ENCODE results near the gene ROBO2. TPM values are rescaled to one million over a fixed set of nuclear protein-coding genes. Genes with fewer than 3 reads are reported as not detected.

Gene ROBO2
- total RNA-seq, 3 donors from 2014 or later, result not detected

- no peaks in the 10 kb centered on the region for H3K27me3 Mint-ChIP-seq (ENCODE audit: low read depth)
- no peaks in the 10 kb centered on the region for H3K36me3 Mint-ChIP-seq (ENCODE audit: insufficient read depth)
- no peak overlapping the region for H3K4me3 Mint-ChIP-seq
- no peaks in the 10 kb centered on the region for H3K4me1 Mint-ChIP-seq (ENCODE audit: low read depth)
- no peak for ATAC-seq
- peaks cover 7% of the 10 kb centered on the region for H3K9me3 Mint-ChIP-seq
- no peak for DNase-seq
These were observed 264.8 kb downstream of the ROBO2 start for GRCh38 chr3:77304700-77305021.

GRCh38 chr3:77309460-77309859, 269.6 kb downstream of the ROBO2 start:
- ATAC-seq (no peak), DNase-seq (no peak)
- Mint-ChIP-seq H3K36me3 (ENCODE audit: insufficient read depth) (no peaks in the 10 kb centered on the region), H3K4me3 (no peak overlapping the region), H3K4me1 (ENCODE audit: low read depth) (no peaks in the 10 kb centered on the region), H3K9me3 (peaks cover 13% of the 10 kb centered on the region), H3K27me3 (ENCODE audit: low read depth) (no peaks in the 10 kb centered on the region)

GRCh38 chr3:77313843-77314242, 273.9 kb downstream of the ROBO2 start:
- H3K36me3 Mint-ChIP-seq (ENCODE audit: insufficient read depth), result no peaks in the 10 kb centered on the region
- H3K4me1 Mint-ChIP-seq (ENCODE audit: low read depth), result no peaks in the 10 kb centered on the region
- DNase-seq, result no peak
- no peak overlapping the region for H3K4me3 Mint-ChIP-seq
- no peak for ATAC-seq
- H3K27me3 Mint-ChIP-seq (ENCODE audit: low read depth), result no peaks in the 10 kb centered on the region
- peaks cover 8% of the 10 kb centered on the region for H3K9me3 Mint-ChIP-seq

- Mint-ChIP-seq H3K4me3 (no peak overlapping the region), H3K9me3 (peaks cover 10% of the 10 kb centered on the region), H3K36me3 (ENCODE audit: insufficient read depth) (no peaks in the 10 kb centered on the region), H3K4me1 (ENCODE audit: low read depth) (no peaks in the 10 kb centered on the region), H3K27me3 (ENCODE audit: low read depth) (no peaks in the 10 kb centered on the region)
- ATAC-seq (no peak), DNase-seq (no peak)
These were observed 279.8 kb downstream of the ROBO2 start for GRCh38 chr3:77319711-77320110.

GRCh38 chr3:77320514-77320913, 280.6 kb downstream of the ROBO2 start:
- ATAC-seq, result no peak
- no peaks in the 10 kb centered on the region for H3K36me3 Mint-ChIP-seq (ENCODE audit: insufficient read depth)
- H3K27me3 Mint-ChIP-seq (ENCODE audit: low read depth), result no peaks in the 10 kb centered on the region
- DNase-seq, result no peak
- no peaks in the 10 kb centered on the region for H3K4me1 Mint-ChIP-seq (ENCODE audit: low read depth)
- H3K9me3 Mint-ChIP-seq, result peaks cover 10% of the 10 kb centered on the region
- H3K4me3 Mint-ChIP-seq, result no peak overlapping the region

GRCh38 chr3:77321646-77322045, 281.7 kb downstream of the ROBO2 start:
- Mint-ChIP-seq H3K4me3 (no peak overlapping the region), H3K9me3 (peaks cover 10% of the 10 kb centered on the region), H3K27me3 (ENCODE audit: low read depth) (no peaks in the 10 kb centered on the region), H3K36me3 (ENCODE audit: insufficient read depth) (no peaks in the 10 kb centered on the region), H3K4me1 (ENCODE audit: low read depth) (no peaks in the 10 kb centered on the region)
- ATAC-seq, result no peak
- DNase-seq, result no peak

GRCh38 chr3:77323626-77324025, 283.7 kb downstream of the ROBO2 start:
- Mint-ChIP-seq H3K4me3 (no peak overlapping the region), H3K36me3 (ENCODE audit: insufficient read depth) (no peaks in the 10 kb centered on the region), H3K9me3 (peaks cover 10% of the 10 kb centered on the region), H3K27me3 (ENCODE audit: low read depth) (no peaks in the 10 kb centered on the region), H3K4me1 (ENCODE audit: low read depth) (no peaks in the 10 kb centered on the region)
- ATAC-seq (no peak), DNase-seq (no peak)

GRCh38 chr3:77324105-77324504, 284.2 kb downstream of the ROBO2 start:
- DNase-seq (no peak), ATAC-seq (no peak)
- Mint-ChIP-seq H3K4me3 (no peak overlapping the region), H3K9me3 (peaks cover 10% of the 10 kb centered on the region), H3K27me3 (ENCODE audit: low read depth) (no peaks in the 10 kb centered on the region), H3K36me3 (ENCODE audit: insufficient read depth) (no peaks in the 10 kb centered on the region), H3K4me1 (ENCODE audit: low read depth) (no peaks in the 10 kb centered on the region)

- no peaks in the 10 kb centered on the region for H3K4me1 Mint-ChIP-seq (ENCODE audit: low read depth)
- H3K4me3 Mint-ChIP-seq, result no peak overlapping the region
- no peaks in the 10 kb centered on the region for H3K27me3 Mint-ChIP-seq (ENCODE audit: low read depth)
- no peaks in the 10 kb centered on the region for H3K36me3 Mint-ChIP-seq (ENCODE audit: insufficient read depth)
- H3K9me3 Mint-ChIP-seq, result peaks cover 4% of the 10 kb centered on the region
- DNase-seq (no peak), ATAC-seq (no peak)
These were observed 285.4 kb downstream of the ROBO2 start for GRCh38 chr3:77325280-77325679.

- Mint-ChIP-seq H3K9me3 (peaks cover 4% of the 10 kb centered on the region), H3K27me3 (ENCODE audit: low read depth) (no peaks in the 10 kb centered on the region), H3K4me1 (ENCODE audit: low read depth) (no peaks in the 10 kb centered on the region), H3K4me3 (no peak overlapping the region), H3K36me3 (ENCODE audit: insufficient read depth) (no peaks in the 10 kb centered on the region)
- ATAC-seq (no peak), DNase-seq (no peak)
These were observed 285.8 kb downstream of the ROBO2 start for GRCh38 chr3:77325702-77326101.

- no peak overlapping the region for H3K4me3 Mint-ChIP-seq
- ATAC-seq, result no peak
- H3K4me1 Mint-ChIP-seq (ENCODE audit: low read depth), result no peaks in the 10 kb centered on the region
- no peak for DNase-seq
- peaks cover 4% of the 10 kb centered on the region for H3K9me3 Mint-ChIP-seq
- H3K27me3 Mint-ChIP-seq (ENCODE audit: low read depth), result no peaks in the 10 kb centered on the region
- no peaks in the 10 kb centered on the region for H3K36me3 Mint-ChIP-seq (ENCODE audit: insufficient read depth)
These were observed 286.7 kb downstream of the ROBO2 start for GRCh38 chr3:77326586-77326985.

GRCh38 chr3:77328690-77329089, 288.8 kb downstream of the ROBO2 start:
- DNase-seq, result no peak
- Mint-ChIP-seq H3K9me3 (peaks cover 3% of the 10 kb centered on the region), H3K27me3 (ENCODE audit: low read depth) (no peaks in the 10 kb centered on the region), H3K4me3 (no peak overlapping the region), H3K4me1 (ENCODE audit: low read depth) (no peaks in the 10 kb centered on the region), H3K36me3 (ENCODE audit: insufficient read depth) (no peaks in the 10 kb centered on the region)
- ATAC-seq, result no peak

- H3K4me3 Mint-ChIP-seq, result no peak overlapping the region
- no peak for DNase-seq
- no peak for ATAC-seq
- H3K36me3 Mint-ChIP-seq (ENCODE audit: insufficient read depth), result no peaks in the 10 kb centered on the region
- no peaks in the 10 kb centered on the region for H3K27me3 Mint-ChIP-seq (ENCODE audit: low read depth)
- H3K9me3 Mint-ChIP-seq, result peaks cover 3% of the 10 kb centered on the region
- no peaks in the 10 kb centered on the region for H3K4me1 Mint-ChIP-seq (ENCODE audit: low read depth)
These were observed 289.2 kb downstream of the ROBO2 start for GRCh38 chr3:77329116-77329515.

GRCh38 chr3:77338195-77338594, 298.3 kb downstream of the ROBO2 start:
- no peaks in the 10 kb centered on the region for H3K36me3 Mint-ChIP-seq (ENCODE audit: insufficient read depth)
- no peaks in the 10 kb centered on the region for H3K27me3 Mint-ChIP-seq (ENCODE audit: low read depth)
- H3K4me1 Mint-ChIP-seq (ENCODE audit: low read depth), result no peaks in the 10 kb centered on the region
- peaks cover 5% of the 10 kb centered on the region for H3K9me3 Mint-ChIP-seq
- ATAC-seq (no peak), DNase-seq (no peak)
- H3K4me3 Mint-ChIP-seq, result no peak overlapping the region

- Mint-ChIP-seq H3K4me3 (no peak overlapping the region), H3K27me3 (ENCODE audit: low read depth) (no peaks in the 10 kb centered on the region), H3K4me1 (ENCODE audit: low read depth) (no peaks in the 10 kb centered on the region), H3K9me3 (peaks cover 21% of the 10 kb centered on the region), H3K36me3 (ENCODE audit: insufficient read depth) (no peaks in the 10 kb centered on the region)
- DNase-seq (no peak), ATAC-seq (no peak)
These were observed 302.1 kb downstream of the ROBO2 start for GRCh38 chr3:77342027-77342426.

- Mint-ChIP-seq H3K4me1 (ENCODE audit: low read depth) (no peaks in the 10 kb centered on the region), H3K27me3 (ENCODE audit: low read depth) (no peaks in the 10 kb centered on the region), H3K9me3 (peaks cover 26% of the 10 kb centered on the region), H3K4me3 (no peak overlapping the region), H3K36me3 (ENCODE audit: insufficient read depth) (no peaks in the 10 kb centered on the region)
- no peak for DNase-seq
- ATAC-seq, result no peak
These were observed 302.8 kb downstream of the ROBO2 start for GRCh38 chr3:77342688-77343087.

Data from activated T-cell treated with anti-CD3 and anti-CD28 coated beads, Interleukin-2, amount 50 U/mL, for 4 hours (primary cell).